HEK293T (cell line): ENCODE results near the gene WWOX.

Source experiments
- CTCF ChIA-PET: fragments of 350-600 bp; formaldehyde crosslinking; extraction: SDS; loops from one replicate; lab custom pipeline; 2021; ENCODE audit warnings: antibody characterized with exemption, inconsistent platforms; lab: Yijun Ruan, JAX
- POLR2A ChIA-PET: fragments of 350-600 bp; formaldehyde crosslinking; extraction: SDS; loops from one replicate; lab custom pipeline; 2020; ENCODE audit warnings: antibody characterized with exemption, inconsistent platforms; lab: Yijun Ruan, JAX
- DNase-seq: peaks from one replicate; pipeline ENCODE4 v3.0.0; 2012; ENCODE audit warnings: mixed read lengths; ENCODE audit errors: extremely low spot score
- ARNT ChIP-seq: fragments of 450-650 bp; IDR thresholded peaks from 2 replicates; pipeline ENCODE4 v1.6.1; 2017; ENCODE audit warnings: mild to moderate bottlenecking
- BHLHE40 ChIP-seq: fragments of 450-650 bp; IDR thresholded peaks from 2 replicates; pipeline ENCODE4 v1.6.1; 2016; ENCODE audit warnings: mild to moderate bottlenecking, moderate library complexity, borderline replicate concordance
- CTBP1 ChIP-seq: fragments of 450-650 bp; IDR thresholded peaks from 2 replicates; pipeline ENCODE4 v1.6.1; 2016; ENCODE audit warnings: borderline replicate concordance
- ELF4 ChIP-seq: fragments of 450-650 bp; IDR thresholded peaks from 2 replicates; pipeline ENCODE4 v1.6.1; 2017; ENCODE audit warnings: antibody characterized with exemption
- FOXA1 ChIP-seq: fragments of 450-650 bp; IDR thresholded peaks from 2 replicates; pipeline ENCODE4 v1.6.1; 2016; ENCODE audit warnings: mild to moderate bottlenecking
- FOXK2 ChIP-seq: fragments of 450-650 bp; IDR thresholded peaks from 2 replicates; pipeline ENCODE4 v1.6.1; 2016; ENCODE audit warnings: mild to moderate bottlenecking
- FOXM1 ChIP-seq: fragments of 450-650 bp; IDR thresholded peaks from 2 replicates; pipeline ENCODE4 v1.6.1; 2017; ENCODE audit warnings: mild to moderate bottlenecking, borderline replicate concordance
- HDGF ChIP-seq: fragments of 450-650 bp; IDR thresholded peaks from 2 replicates; pipeline ENCODE4 v1.6.1; 2017; ENCODE audit warnings: antibody characterized with exemption, borderline replicate concordance
- L3MBTL2 ChIP-seq: fragments of 450-650 bp; conservative IDR thresholded peaks from 2 replicates; pipeline ENCODE4 v1.6.1; 2016; ENCODE audit warnings: mild to moderate bottlenecking
- LEF1 ChIP-seq: fragments of 450-650 bp; IDR thresholded peaks from 2 replicates; pipeline ENCODE4 v1.6.1; 2017; ENCODE audit warnings: mild to moderate bottlenecking, borderline replicate concordance
- NFRKB ChIP-seq: fragments of 450-650 bp; IDR thresholded peaks from 2 replicates; pipeline ENCODE4 v1.6.1; 2016; ENCODE audit warnings: mild to moderate bottlenecking, moderate library complexity
- SP1 ChIP-seq: fragments of 450-650 bp; IDR thresholded peaks from 2 replicates; pipeline ENCODE4 v1.6.1; 2017
- SUZ12 ChIP-seq: fragments of 450-650 bp; IDR thresholded peaks from 2 replicates; pipeline ENCODE4 v1.6.1; 2016; ENCODE audit warnings: mild to moderate bottlenecking
- TARDBP ChIP-seq: fragments of 450-650 bp; IDR thresholded peaks from 2 replicates; pipeline ENCODE4 v1.6.1; 2016
- ZNF384 ChIP-seq: fragments of 450-650 bp; IDR thresholded peaks from 2 replicates; pipeline ENCODE4 v1.6.1; 2016
- TF ChIP-seq, protein P1 (sequence below): fragments of 450-650 bp; IDR thresholded peaks from 2 replicates; pipeline ENCODE4 v1.6.1; 2016

Gene WWOX

DNA sequence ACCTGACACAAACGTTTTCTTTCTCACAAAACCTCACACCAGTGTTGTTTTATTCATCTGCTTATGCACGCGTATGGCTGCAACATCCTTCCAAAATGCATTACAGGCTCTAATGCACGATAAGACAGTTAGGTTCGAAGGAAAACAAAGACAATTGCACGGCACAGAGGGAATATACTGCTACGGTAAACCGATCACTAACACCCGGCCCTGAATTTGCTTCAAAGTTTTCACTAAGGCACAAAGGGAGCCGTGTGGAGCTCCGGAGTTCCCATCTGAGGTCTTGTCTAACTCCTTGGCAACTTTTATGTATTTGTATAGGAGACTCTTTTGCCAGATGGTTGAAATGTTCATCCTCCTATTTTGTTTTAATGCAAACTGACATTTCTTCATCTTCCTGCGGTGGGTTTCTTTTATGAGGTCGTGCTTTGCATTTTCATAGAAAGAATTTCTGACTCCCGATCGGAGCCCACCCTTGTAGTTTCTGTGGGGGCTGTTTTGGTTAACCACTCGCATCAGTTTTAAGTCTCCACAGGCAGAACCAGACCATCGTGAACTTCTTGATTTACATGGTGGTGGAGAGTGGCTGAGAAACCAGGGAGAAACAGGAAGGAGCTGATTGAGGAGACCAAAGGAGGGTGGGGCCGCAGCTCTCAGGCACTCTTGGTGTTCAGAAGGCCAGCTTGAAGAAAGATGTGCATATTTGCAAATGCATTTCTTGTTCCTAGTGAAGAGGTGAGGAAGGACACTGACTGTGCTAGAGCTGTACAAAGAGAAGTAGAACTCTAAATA is 984.2 kb downstream of the WWOX start:
- TF ChIP-seq FOXK2 = no peak
- no peak for TF ChIP-seq ZNF384
- no peak for TF ChIP-seq NFRKB
- TF ChIP-seq ARNT = no peak
- TF ChIP-seq HDGF = no peak
- no peak for TF ChIP-seq SUZ12
- no peak for TF ChIP-seq SP1
- TF ChIP-seq, protein P1, sequence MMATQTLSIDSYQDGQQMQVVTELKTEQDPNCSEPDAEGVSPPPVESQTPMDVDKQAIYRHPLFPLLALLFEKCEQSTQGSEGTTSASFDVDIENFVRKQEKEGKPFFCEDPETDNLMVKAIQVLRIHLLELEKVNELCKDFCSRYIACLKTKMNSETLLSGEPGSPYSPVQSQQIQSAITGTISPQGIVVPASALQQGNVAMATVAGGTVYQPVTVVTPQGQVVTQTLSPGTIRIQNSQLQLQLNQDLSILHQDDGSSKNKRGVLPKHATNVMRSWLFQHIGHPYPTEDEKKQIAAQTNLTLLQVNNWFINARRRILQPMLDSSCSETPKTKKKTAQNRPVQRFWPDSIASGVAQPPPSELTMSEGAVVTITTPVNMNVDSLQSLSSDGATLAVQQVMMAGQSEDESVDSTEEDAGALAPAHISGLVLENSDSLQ = no peak
- no peak for TF ChIP-seq FOXM1
- no peak for TF ChIP-seq TARDBP
- TF ChIP-seq BHLHE40 = no peak
- DNase-seq = no peak
- POLR2A ChIA-PET = no interaction called here
- CTCF ChIA-PET = interaction anchor here (1.6 kb wide), 1 partner anchor 9 kb away, joined by 4 read pairs; no protein-coding TSS in a partner anchor

DNA sequence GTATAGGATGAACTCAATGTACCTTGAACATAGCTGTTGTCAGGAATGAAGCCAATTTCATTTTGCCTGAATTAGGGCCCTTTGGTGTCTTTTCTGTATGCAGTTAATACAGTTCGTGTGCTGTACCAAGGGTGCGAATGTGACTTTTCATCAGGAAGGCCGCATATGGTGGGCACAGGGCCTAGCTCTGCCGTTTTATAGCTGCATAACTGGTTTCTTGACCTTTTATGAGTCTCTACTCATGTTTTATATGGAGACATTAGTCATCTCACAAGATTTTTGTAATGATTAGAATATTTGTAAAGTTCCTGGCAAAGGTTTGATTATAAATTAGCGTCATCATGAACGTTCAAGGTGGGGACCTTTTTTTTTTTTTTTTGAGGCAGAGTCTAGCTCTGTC is 989.5 kb downstream of the WWOX start:
- CTCF ChIA-PET = no interaction called here

DNA sequence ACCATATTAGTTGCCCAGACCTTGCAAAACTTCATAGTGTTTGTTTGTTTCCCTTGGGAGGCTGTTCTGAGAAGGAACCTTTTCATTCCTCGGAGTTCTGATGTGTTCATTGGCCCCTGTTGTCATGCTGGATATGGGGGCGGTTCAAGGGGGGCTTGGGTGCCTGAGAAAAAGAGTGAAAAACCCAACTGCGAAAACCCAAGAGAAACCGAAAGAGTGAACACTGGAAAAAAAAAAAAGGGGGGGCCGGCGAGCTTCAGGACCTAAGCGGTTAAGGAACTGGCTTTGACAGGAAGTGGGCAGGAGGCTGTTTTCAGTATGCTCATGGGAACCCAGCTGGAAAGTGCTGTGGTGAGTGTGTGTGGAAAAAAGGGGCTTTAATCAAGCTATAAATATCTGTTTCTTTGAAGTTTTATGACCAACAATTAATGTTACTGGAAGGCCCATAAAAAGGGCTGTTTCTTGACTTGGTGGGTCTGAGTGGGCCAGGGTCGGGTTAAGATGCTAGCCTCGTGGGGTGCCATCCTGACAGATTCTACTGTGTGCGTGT is 990.4 kb downstream of the WWOX start:
- CTCF ChIA-PET = no interaction called here
- DNase-seq = no peak
- no peak for TF ChIP-seq FOXM1
- no peak for TF ChIP-seq FOXA1
- no peak for TF ChIP-seq SP1
- TF ChIP-seq LEF1 = no peak
- TF ChIP-seq ZNF384 = no peak
- no peak for TF ChIP-seq ARNT
- TF ChIP-seq ELF4 = no peak
- no peak for TF ChIP-seq HDGF
- TF ChIP-seq SUZ12 = no peak
- TF ChIP-seq TARDBP = no peak
- POLR2A ChIA-PET = no interaction called here

More for the DNA sequence above, 989.5 kb downstream of the WWOX start:
- TF ChIP-seq SP1 (no peak), HDGF (no peak), LEF1 (no peak)
- TF ChIP-seq, protein P1 = no peak
- POLR2A ChIA-PET = no interaction called here
- DNase-seq = no peak

DNA sequence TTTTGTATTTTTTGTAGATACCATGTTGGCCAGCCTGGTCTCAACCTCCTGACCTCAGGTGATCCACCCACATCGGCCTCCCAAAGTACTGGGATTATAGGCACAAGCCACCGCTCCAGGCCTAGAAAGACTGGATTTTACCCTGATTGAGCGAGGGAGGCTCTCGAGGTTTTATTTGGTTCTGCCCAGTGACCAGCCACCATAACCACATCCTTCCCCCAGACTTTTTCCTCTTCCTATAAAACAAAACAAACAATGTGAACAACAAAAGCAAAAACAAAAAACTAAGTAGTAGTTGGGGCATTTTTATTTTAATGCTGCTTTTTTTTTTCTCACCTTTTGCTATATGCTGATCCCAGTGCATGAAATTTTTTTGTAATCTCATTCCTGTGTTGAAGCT is 991.5 kb downstream of the WWOX start:
- no peak for DNase-seq
- ChIA-PET POLR2A (no interaction called here), CTCF (no interaction called here)
- TF ChIP-seq SUZ12 (no peak), ZNF384 (no peak), ELF4 (no peak), FOXA1 (no peak), FOXM1 (no peak), CTBP1 (no peak), FOXK2 (no peak), SP1 (no peak), BHLHE40 (no peak), ARNT (no peak)

DNA sequence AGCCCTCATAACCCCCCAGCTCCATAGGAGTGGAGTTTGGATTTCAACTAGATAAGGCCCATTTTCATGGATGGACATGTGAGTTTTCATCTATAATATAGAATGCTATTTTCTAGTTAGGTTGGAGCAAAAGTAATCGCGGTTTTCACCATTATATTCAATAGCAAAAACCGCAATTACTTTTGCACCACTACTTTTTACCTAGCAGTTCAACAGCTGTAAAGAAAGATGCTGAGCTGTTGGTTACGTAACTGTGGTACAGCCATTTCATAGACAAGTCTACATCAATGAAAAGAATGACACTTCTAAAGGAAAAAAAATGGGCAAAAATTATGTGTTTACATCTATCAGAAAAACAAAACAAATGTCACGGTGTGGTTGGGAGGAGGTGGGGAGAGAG is 993.4 kb downstream of the WWOX start:
- ChIA-PET CTCF (no interaction called here), POLR2A (no interaction called here)
- no peak for DNase-seq
- TF ChIP-seq ZNF384 = no peak
- TF ChIP-seq FOXM1 = no peak
- no peak for TF ChIP-seq ELF4
- no peak for TF ChIP-seq SP1
- no peak for TF ChIP-seq NFRKB
- TF ChIP-seq HDGF = no peak
- no peak for TF ChIP-seq FOXK2
- no peak for TF ChIP-seq CTBP1

DNA sequence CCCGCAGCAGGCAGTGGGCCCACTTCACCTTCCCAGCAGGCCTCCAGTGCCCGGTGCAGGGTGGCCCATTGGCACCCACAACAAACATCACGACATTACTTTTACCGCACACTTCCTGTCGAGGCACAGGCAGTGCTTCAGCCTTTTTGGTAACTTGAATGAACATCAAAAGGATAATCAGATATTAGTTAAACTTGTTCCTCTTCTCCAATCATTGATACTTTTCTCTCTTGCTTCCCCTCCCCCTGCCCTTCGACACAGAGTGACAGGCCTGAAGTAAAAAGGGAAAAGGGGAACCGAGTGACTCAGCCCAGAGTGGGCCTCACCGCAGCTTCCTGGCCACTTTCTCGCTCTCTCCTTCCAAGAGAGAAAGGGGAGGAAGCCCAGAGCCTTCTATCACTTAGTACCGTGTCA is 994.1 kb downstream of the WWOX start:
- POLR2A ChIA-PET = no interaction called here
- CTCF ChIA-PET = no interaction called here
- no peak for DNase-seq
- TF ChIP-seq TARDBP (no peak), HDGF (no peak), FOXA1 (no peak), BHLHE40 (no peak), L3MBTL2 (no peak), FOXM1 (no peak), CTBP1 (no peak), LEF1 (no peak)
- TF ChIP-seq, protein P1 = no peak

DNA sequence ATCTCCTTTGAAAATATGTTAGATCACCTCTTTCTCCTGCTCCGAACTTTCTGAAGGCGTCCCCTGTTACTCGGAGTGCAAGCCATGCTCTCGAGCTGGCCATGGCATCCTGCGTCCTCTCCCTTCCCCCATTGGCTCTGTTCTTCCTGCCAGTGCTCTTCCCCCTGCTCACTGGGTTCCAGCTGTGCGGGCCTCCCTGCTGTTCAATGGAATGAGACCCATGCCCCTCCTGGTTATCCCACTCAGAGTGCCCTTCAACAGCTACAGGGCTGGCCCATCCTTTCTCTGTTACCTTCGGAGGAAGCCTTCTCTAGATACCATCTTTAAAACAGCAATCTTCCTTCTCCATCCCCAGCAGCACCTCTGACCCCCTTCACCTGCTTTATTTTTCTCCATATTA is 996.8 kb downstream of the WWOX start:
- ChIA-PET POLR2A (no interaction called here), CTCF (no interaction called here)
- DNase-seq = no peak
- TF ChIP-seq CTBP1 = no peak
- TF ChIP-seq FOXA1 = no peak
- TF ChIP-seq BHLHE40 = no peak
- TF ChIP-seq, protein P1 = no peak
- no peak for TF ChIP-seq LEF1
- no peak for TF ChIP-seq ELF4
- no peak for TF ChIP-seq FOXM1
- TF ChIP-seq SUZ12 = no peak
- TF ChIP-seq L3MBTL2 = no peak
- TF ChIP-seq TARDBP = no peak
- no peak for TF ChIP-seq NFRKB
- no peak for TF ChIP-seq SP1
- no peak for TF ChIP-seq HDGF
- no peak for TF ChIP-seq ARNT
- TF ChIP-seq ZNF384 = no peak
- no peak for TF ChIP-seq FOXK2
